GM12801 (cell line): Measurements from ENCODE around the gene PKN1.

Source experiments
- TF ChIP-seq, protein P1 (sequence below): IDR thresholded peaks from one replicate; pipeline ENCODE4 v1.5.1; 2011; ENCODE audit warnings: control low read depth; ENCODE audit not compliant: insufficient read length; ENCODE audit errors: extremely low read depth

PKN1 gene

DNA sequence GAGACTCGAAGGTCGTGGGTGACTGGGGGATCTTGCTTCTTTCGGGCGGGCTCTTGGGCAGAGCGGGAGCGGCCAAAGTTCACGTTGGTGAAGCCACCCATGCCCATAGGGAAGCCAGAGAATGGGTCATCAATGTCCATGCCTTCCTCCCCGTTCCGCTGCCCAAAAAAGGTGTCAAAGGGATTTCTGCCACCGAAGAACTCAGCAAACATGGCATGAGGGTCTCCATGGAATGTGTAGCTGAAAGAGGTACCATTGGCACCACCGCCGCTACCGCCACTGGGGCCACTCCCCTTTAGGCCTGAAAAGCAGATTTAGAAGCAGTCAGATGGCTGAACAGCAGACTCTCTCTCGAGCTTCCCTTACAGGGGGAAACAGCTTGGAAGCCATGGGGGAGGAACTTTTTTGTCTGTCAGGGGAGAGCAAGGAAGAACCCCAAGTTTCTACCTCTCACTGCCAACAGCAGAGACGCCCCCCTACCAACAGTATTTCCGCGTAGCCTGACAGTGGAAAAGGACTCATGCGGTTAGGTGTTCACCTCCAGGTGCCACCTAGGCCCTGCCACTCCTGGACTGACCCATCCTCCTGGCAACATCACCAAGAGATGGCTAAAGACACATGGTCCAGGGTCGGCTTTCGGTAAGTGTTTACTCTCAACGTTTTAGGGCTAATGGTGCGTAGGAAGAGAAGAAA is 83.8 kb downstream of the PKN1 start:
- TF ChIP-seq, protein P1, sequence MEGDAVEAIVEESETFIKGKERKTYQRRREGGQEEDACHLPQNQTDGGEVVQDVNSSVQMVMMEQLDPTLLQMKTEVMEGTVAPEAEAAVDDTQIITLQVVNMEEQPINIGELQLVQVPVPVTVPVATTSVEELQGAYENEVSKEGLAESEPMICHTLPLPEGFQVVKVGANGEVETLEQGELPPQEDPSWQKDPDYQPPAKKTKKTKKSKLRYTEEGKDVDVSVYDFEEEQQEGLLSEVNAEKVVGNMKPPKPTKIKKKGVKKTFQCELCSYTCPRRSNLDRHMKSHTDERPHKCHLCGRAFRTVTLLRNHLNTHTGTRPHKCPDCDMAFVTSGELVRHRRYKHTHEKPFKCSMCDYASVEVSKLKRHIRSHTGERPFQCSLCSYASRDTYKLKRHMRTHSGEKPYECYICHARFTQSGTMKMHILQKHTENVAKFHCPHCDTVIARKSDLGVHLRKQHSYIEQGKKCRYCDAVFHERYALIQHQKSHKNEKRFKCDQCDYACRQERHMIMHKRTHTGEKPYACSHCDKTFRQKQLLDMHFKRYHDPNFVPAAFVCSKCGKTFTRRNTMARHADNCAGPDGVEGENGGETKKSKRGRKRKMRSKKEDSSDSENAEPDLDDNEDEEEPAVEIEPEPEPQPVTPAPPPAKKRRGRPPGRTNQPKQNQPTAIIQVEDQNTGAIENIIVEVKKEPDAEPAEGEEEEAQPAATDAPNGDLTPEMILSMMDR, result no peak

DNA sequence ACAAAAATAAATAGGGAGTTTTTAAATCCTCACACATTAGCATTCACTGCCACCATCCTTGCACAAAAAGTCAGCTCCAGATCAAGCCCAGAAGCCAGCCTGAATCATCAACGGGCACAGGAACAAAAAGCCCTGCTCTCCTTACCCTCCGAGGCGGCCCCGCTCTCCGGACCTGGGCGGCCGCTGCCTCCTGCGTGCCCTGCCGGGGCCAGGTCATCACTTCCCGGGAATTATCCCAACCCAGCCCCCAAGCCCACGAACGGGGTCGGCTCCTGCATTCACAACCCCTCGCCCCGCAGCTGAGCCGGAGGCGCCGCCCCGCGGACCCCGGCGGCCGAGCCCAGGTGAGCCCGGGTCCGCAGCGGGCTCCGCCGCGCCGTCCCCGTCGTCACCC is 84.3 kb downstream of the PKN1 start:
- TF ChIP-seq, protein P1, result no peak

DNA sequence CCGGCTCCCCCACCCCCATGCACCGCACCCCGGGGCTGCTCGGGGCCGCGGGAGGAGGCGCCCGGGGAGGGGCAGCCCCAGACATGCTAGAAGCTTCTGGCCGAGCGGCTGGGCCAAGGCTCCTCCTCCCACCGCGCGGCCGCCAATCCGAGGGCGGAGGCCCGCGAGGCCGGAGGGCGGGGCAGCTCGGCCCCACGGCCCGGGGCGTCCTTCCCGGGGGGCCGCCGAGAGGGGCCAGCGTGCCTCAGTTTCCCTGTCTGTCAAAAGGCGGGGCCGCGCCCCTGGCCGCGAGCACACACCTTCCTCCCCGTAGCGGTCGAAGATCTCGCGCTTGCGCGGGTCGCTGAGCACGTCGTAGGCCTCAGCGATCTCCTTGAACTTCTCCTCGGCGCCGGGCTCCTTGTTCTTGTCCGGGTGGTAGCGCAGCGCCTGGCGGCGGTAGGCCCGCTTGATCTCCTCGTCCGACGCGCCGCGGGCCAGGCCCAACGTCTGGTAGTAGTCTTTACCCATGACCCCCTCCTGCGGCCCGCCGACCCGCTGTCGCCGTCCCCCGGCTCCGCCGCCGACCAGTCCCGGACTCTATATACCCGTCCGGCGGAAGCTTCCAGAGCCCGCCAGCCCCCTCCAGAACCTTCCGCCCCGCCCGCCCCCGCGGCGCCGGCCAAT is 84.9 kb downstream of the PKN1 start, which contains the start of gene DNAJB1:
DNAJB1 (minus strand) TSS at position 558 of the 666 bp plus-strand sequence; CDS start at position 510, 48 bp downstream.
- TF ChIP-seq, protein P1, result no peak

DNA sequence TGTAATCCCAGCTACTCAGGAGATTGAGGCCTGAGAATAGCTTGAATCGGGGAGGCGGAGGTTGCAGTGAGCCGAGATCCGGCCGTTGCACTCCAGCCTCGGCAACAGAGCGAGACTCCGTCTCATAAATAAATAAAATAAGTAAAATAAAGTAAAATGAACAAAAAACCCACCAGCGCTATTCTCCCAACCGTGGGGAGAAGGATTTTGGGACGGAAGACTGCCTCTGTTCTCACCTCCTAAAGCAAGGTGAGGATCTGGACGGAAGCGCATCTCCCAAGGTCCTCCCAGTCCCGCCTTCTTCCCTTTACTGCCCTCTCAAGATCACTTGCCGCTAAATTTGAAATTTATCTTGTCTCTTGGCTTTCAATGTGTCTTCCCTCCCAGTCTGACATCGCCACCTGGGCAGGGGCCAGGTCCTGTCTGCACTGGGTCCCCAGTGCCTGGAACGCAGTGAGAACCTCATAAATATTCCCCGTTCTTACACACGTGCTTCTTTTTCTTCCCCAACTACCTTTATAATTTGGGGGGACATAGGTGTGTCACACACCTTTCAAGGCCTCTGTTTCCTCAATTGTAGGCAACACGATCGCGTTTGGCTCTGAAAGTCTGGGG is 86.2 kb downstream of the PKN1 start:
- TF ChIP-seq, protein P1, result no peak

DNA sequence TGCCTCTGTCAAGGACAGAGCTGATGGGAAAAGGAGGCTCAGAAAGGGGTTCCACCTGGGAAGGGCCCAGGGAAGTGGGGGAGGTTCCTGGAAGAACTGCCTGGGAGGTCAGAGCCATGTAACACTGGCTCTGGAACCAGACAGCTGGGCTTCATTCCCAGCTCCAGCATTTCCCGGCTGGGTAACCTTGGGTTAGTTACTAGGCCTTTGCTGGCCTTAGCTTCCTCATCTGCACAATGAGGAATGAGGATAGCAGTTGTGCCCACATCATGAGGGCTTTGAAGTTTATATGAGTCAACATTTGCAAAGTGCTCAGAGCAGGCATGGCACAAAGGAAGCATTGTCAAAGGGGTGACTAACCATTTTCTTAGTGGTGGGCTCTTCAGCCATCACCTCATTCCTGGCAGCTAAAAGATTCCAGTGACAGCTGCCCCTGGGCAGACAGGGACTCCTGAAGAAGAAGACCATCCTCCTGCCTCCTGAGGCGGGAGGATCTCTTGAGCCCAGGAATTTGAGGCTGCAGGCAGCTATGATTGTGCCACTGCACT is 86.8 kb downstream of the PKN1 start:
- TF ChIP-seq, protein P1, result no peak

DNA sequence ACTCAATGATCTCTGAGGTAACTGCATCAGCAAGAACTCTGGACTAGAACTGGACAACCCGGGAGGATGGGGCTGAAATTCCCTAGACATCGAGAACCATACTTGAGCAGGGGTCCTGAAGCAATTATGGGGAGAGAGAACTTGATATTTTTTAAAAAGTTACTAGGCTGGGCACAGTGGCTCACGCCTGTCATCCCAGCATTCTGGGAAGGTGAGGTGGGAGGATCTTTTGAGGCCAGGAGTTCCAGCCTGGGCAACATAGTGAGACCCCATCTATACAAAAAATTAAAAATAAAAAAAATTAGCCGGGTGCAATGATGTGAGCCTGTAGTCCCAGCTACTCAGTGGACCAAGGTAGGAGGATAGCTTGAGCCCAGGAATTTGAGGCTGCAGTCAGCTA is 87.4 kb downstream of the PKN1 start:
- TF ChIP-seq, protein P1, result no peak
